Measurements from ENCODE around the gene EPB41L4B.

- no peak for TF ChIP-seq CTCF (IDR thresholded peaks at IDR 0.05)
- TF ChIP-seq POLR2A (IDR thresholded peaks at IDR 0.05) = no peak
Measured at GRCh38 chr9:109182550-109182939, 138.3 kb downstream of the EPB41L4B start.

Measured in breast epithelium (tissue), 3 donors.